NK-92 (cell line): Measurements from ENCODE around the gene GOLGA1.
"Not testable (repeated sequence)": the region's sequence is repeated elsewhere in the genome, so short reads cannot be mapped to it uniquely, and the experiment has no call there.

ENCODE experiments used
- DNase-seq: peaks from one replicate; lab custom pipeline; 2025; ENCODE audit not compliant: unreplicated experiment; lab: John Stamatoyannopoulos, UW

The GOLGA1 gene

GRCh38 chr9:124940894-124941678, at the start of gene GOLGA1:
Gene GOLGA1, minus strand, starts transcription at chr9:124941083. Its CDS starts 2,372 bp downstream, at chr9:124938711.
- DNase-seq: peak; percentile 57

- no peak for DNase-seq
Measured at GRCh38 chr9:124983698-124984097, 42.8 kb upstream of the GOLGA1 start.

- no peak for DNase-seq
Measured at GRCh38 chr9:124980431-124980830, 39.5 kb upstream of the GOLGA1 start.

GRCh38 chr9:124975131-124975530, 34.2 kb upstream of the GOLGA1 start:
- no peak for DNase-seq

- no peak for DNase-seq
Measured at GRCh38 chr9:124973807-124974206, 32.9 kb upstream of the GOLGA1 start.

- no peak for DNase-seq
Measured at GRCh38 chr9:124972241-124972770, 31.4 kb upstream of the GOLGA1 start.

- DNase-seq: no peak
Measured at GRCh38 chr9:124969401-124969800, 28.5 kb upstream of the GOLGA1 start.

GRCh38 chr9:124968238-124968637, 27.4 kb upstream of the GOLGA1 start:
- DNase-seq: no peak

- not testable (repeated sequence) for DNase-seq
Measured at GRCh38 chr9:124965775-124966568, 25.1 kb upstream of the GOLGA1 start.

GRCh38 chr9:124964604-124965003, 23.7 kb upstream of the GOLGA1 start:
- no peak for DNase-seq

- no peak for DNase-seq
Measured at GRCh38 chr9:124964056-124964455, 23.2 kb upstream of the GOLGA1 start.

- DNase-seq: no peak
Measured at GRCh38 chr9:124960409-124960752, 19.5 kb upstream of the GOLGA1 start.

GRCh38 chr9:124959671-124960408, 19.0 kb upstream of the GOLGA1 start:
- not testable (repeated sequence) for DNase-seq

- DNase-seq: no peak
Measured at GRCh38 chr9:124954255-124954654, 13.4 kb upstream of the GOLGA1 start.

- no peak for DNase-seq
Measured at GRCh38 chr9:124950050-124950718, 9.3 kb upstream of the GOLGA1 start.

- DNase-seq: no peak
Measured at GRCh38 chr9:124949387-124949786, 8.5 kb upstream of the GOLGA1 start.

GRCh38 chr9:124947727-124948391, 7.0 kb upstream of the GOLGA1 start:
- DNase-seq: no peak

- no peak for DNase-seq
Measured at GRCh38 chr9:124946167-124946566, 5.3 kb upstream of the GOLGA1 start.

GRCh38 chr9:124941679-124942561, 1.0 kb upstream of the GOLGA1 start:
- no peak for DNase-seq
